GM21528 (cell line): ENCODE results near the gene EAF1.
"Not testable (repeated sequence)": the region's sequence is repeated elsewhere in the genome, so short reads cannot be mapped to it uniquely, and the experiment has no call there.

Experiments used
- ATAC-seq: cut with Tn5 transposase; IDR thresholded peaks from one replicate; pipeline ENCODE4 v1.9.1; 2021; ENCODE audit warnings: mild to moderate bottlenecking, moderate library complexity; ENCODE audit not compliant: unreplicated experiment, low FRiP score

EAF1 gene

DNA sequence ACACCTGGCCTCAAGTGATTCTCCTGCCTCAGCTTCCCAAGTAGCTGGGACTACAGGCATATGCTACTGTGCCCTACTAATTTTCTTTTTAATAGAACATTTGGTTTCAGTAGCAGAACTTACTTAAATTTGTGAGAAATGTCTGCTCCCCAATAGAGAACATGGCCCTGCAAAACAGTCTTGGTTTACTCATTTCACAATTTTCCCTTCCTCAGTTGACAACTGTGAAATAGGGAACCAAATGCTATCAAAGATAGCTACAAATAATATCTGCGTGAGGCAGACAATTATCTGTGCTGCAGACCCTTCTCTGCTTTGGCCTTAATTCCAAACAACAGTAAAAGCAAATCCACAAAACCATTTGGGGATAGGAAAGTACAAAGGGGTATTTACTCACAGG lies 22.6 kb upstream of the EAF1 start:
- no peak for ATAC-seq

DNA sequence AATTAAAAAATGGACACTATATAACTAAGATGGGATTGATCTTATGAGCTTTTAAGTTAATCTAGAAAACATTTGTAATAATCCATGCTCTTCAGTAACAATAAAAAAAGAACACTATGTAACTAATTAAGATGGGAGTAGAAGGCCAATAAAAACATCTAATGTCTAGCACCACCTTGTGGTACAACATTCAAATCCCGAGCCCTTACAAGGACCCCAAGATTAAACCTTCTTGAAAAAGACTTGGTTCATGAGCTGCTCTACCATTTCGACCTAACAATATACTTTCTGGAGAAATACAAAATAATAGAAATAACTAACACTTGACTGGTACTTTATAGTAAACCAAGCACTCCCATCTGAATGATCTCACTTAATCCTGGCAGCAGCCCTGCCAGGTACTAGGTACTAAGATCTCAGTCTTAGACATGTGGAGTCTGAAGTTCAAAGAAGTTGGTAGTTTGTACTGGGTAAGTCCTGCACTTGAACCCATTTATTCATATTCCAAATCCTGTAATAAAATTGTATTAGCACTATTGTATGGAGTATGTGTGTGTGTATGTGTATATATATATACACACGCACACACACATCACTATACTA lies 21.8 kb upstream of the EAF1 start:
- no peak for ATAC-seq

DNA sequence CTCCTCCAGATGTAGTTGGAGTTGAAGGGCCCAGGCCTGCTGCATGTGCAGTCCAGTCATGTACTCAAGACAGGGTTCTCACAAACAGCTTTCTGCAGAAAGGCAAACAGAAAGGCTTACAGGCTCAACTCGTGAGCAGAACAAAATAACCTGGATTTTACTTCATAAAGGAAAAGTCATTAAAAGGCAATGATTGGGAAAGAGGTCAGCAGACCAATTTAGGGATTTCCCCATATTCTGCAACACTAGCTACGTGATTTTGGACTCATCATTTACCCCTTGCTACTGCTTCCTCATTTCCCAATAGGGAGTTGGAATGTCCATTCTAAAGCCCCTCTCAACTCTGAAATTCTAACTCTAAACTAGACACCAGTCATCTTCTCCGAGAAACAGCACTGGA lies 18.2 kb upstream of the EAF1 start:
- ATAC-seq: no peak

DNA sequence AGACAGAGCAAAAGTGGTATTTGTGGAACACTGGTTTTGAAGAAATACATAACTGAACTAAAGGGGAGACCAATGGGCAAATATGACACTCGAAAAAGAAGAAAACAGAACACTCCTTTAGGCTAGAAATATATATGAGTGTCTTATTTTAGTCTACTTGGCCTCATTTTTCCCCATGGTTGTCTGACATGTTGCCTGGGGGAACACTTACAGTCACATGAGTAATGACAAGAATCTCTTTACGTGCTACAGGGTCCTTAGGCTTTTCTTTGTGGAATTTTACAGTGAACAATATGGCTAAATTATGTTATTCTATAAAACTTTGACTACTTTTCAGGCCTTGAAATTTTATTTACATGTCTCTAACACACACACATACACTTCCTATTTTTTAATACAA lies 17.6 kb upstream of the EAF1 start:
- ATAC-seq: no peak

DNA sequence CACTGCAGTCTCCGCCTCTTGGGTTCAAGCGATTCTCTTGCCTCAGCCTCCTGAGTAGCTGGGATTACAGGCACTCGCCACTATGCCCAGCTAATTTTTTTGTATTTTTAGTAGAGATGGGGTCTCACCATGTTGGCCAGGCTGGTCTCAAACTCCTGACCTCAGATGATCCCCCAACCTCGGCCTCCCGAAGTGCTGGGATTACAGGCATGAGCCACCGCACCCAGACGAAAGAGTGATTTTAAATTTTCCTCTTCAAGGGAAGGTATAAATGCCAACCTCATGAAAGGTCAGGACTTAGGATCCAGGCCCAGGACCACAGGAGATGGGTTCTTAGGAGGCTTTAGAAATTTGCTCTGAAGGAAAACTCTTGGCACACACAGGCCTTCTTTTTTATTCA lies 16.4 kb upstream of the EAF1 start:
- not testable (repeated sequence) for ATAC-seq

DNA sequence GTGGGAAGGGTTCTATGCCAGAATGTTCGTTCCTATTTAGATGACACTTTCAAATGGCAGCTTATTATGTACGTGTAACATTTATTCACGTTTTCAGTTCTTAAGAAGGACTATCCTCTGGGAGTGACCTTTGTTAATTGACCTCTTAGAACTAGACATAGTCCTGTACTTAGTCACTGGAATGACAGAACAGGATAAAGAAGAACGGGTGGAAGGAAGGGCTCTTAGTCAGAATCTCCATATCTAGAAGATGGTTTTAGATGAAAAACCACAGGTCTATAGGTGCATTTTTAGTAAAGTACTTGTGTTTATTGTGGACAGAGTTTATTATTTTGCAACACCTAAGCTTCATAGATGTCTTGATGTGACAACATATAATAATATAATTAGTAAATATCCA lies 6.5 kb upstream of the EAF1 start:
- no peak for ATAC-seq

DNA sequence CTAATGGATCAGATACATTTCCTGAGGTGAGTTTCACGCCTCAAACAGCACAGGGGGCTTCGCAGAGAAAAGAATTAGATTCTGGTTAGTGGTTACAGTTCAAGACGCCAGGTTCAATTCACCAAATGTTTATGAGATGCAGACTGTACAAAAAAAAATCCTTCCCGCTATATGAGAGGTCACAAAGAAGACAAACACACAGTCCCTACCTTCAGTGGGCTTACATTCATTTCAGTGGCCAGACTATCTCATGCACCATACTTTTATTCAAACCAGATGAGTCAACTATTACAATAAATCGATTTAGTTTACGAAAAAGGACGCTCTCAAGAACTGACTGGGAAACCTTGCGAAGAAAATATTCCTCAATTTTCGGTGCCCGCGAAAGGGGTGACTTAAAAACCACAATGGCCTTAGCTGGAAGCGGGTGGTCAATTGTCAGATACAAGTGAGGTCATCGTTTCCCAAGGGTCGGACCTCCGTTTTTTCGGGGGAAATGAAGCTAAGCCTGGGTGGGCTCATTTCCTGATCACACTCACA lies 749 bp upstream of the EAF1 start:
- no peak for ATAC-seq

DNA sequence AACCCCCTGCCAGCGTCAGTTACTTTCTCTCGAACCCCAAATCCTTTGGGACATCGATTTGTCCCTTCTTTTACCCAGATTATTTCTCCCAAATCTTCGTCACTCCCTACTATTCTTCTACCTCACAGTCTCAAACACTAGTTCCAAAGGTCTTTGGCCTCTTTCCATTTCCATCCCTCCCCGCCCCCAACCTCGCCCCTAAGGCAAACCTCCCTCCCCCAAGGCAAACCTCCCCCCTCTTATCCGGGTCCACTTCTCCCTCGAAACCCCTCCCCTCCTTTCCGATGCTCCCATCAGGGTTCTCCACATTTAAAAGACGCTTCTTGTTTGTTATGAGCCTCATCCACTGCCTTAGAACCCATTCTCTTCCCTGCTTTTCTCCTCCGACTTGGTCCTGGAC lies 583 bp downstream of the EAF1 start:
- ATAC-seq: no peak

DNA sequence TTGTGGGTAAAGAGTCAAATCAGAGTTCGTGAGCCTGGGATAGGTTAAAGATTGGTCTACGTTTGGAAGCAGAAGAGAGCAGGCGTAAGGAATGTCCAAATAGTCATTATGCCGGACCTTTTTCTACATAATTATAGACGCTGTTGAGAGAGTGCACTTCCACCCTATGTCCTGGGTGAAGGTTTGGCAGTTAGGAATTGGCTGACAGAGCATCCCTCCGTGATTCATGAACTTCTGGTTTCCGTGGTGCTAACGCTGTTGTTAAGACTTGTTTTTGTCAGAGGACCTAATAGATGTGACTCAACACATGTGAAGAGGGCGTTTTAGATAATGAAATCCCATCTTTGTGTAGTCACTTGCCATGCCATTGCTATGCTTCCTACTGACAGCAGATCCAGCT lies 1.1 kb downstream of the EAF1 start:
- ATAC-seq: no peak

DNA sequence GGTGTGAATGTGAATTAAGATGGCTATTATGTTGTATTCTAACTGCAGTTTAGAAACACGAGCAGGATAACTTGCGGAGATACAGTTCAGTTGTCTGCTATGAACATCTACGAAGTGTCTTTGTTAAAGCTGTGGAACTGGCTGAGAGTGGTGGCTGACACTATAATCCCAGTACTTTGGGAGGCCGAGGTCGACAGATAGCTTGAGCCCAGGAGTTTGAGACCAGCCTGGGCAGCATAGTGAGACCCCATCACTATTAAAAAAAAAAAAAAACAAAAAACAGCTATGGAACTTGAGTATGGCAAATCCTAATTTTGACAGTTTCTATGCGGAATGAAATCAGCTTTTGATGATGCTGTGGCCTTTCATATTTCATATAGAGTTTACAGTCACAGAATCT lies 1.7 kb downstream of the EAF1 start:
- no peak for ATAC-seq

DNA sequence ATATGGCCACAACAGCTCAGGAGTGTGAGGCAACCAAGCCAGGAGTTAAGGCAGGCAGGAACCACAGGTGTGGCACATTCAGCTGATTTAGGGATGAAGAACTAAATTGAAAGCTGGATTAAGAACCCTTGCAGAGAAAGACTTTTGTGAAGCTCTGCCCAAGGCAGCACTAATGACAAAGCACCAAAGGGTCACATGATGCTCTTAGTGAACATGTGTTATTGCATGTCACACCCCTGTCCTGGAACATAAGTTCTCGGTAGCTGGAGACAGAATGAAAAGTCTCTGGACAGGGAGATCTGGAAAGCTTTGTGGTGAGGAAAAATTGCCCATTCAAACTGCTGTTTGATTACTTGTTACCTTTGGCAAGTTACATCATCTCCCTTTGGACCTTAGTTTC lies 3.2 kb downstream of the EAF1 start:
- ATAC-seq: no peak

DNA sequence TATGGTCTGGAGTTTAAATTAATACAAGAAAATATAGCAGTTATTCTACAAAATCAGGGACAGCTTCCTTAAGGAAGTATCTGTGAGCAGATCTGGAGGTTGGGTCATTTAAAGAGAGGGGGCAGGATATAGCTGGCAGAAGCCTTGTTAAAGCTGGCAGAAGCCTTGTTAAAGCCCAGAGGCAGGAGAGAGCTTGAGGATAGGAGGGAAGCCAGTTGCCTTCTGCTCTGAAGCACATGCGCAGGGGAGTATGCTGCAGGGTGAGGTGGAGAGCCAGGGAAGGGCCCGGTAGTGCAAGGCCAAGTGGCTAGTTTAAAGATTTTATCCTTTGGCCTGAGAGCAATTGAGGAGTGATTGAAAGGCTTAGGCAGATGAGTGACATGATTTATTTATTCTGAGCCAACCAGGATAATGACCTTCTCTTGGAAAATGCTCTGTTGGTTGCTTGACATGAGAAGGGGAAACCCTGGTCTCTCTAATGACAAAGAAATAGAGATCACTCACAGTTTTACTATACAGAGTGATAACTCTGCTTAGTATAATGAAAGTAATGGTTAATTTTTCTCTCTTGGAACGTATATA lies 3.9 kb downstream of the EAF1 start:
- no peak for ATAC-seq

DNA sequence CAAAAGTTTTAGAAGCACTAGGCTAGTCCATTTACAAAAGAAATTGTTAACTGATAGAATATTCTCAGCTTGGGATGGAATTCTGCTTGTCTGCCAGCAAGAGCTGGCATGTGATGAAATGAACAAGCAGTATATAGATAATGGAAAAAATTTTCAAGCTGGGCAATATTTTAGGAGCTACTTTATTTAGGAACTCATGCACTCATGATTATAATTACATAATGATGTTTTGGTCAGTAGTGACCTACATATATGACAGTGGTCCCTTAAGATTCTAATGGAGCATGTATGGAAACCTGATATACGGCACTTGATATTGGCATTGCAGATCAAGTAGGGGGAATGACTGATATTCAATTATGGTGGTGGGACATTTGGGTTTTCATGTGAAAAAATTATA lies 6.1 kb downstream of the EAF1 start:
- ATAC-seq: no peak

DNA sequence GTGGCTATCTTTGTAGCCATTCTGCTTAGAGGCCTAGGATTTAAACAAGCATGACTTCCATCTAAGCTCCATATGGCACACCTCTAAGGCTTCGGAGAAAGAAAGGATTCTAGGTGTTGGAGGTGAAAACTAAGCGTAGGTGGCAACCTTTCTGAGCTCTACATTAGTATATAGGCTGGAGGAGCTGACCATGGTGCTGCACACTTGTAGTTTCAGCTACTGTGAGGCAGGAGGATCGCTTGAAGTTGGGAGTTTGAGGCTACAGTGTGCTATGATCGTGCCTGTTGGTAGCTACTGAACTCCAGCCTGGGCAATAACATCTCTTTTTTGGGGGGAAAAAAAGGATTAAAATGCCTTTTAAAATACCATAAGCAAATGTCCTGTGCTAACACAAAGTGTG lies 7.4 kb downstream of the EAF1 start:
- no peak for ATAC-seq

DNA sequence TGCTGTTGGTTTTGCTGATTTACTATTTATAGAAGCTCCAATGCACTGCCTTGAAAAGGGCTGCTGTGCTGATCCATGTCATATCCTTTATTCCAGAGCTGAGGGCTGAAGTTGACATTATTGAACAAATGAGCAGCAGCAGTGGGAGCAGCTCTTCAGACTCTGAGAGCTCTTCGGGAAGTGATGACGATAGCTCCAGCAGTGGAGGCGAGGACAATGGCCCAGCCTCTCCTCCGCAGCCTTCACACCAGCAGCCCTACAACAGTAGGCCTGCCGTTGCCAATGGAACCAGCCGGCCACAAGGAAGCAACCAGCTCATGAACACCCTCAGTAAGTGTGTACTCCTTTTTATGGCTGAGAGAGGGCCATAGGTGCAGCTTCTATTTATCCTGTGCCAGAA lies 8.8 kb downstream of the EAF1 start:
- no peak for ATAC-seq

DNA sequence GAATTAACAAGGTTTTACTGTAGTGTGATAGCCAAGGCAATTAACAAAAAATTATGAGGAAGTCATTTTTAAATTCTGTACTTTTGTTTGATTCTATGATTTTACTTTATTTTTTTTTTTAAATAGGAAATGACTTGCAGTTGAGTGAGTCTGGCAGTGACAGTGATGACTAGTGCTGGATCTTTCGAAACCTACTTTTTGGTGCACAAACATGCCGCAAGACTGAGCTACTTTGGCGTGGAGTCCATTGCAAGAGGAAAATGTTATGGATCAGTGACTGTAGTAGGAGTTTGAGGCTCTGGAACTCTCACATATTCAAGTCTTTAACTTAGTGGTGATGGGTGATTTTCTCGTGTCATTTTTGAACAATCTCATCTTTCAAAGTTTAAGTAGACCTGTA lies 11.6 kb downstream of the EAF1 start:
- ATAC-seq: no peak

DNA sequence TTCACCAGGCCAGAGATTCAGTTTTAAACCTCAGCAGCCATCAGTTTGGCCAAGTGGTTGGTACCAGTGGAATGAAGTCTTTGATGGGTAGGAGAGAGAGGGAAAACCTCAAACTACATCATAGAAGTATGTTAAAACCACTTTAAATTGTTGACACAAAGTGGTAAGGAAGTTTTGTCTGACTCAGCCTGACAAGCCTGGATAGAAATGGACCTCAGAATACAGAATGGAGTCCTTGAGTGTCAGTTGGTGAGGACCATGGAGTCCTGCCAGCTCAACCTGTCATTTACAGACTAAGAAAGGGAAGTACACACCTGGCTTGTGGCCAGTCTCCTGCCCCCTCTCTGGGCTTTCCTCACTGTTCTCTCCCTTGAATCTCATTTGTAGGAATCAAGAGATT lies 12.1 kb downstream of the EAF1 start:
- ATAC-seq: no peak

DNA sequence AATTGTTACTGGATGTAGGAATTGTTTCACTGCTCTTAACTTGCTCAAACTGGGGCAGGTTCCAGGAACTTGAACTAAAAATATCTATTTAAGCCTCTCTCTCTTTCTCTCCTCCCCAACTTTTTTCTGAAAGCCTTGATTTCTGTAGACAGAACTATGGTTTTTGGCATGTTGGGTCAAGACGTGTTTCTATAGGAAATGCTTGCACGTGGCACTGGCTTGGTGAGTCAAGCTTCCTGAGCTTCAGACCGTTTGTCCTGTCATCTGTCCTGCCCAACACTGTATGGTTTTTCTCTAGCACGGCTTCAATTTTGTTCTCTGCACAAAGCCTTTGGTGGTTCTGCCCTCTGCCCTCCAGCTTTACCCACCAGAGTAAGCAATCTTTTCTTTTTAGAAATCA lies 13.5 kb downstream of the EAF1 start:
- ATAC-seq: no peak

DNA sequence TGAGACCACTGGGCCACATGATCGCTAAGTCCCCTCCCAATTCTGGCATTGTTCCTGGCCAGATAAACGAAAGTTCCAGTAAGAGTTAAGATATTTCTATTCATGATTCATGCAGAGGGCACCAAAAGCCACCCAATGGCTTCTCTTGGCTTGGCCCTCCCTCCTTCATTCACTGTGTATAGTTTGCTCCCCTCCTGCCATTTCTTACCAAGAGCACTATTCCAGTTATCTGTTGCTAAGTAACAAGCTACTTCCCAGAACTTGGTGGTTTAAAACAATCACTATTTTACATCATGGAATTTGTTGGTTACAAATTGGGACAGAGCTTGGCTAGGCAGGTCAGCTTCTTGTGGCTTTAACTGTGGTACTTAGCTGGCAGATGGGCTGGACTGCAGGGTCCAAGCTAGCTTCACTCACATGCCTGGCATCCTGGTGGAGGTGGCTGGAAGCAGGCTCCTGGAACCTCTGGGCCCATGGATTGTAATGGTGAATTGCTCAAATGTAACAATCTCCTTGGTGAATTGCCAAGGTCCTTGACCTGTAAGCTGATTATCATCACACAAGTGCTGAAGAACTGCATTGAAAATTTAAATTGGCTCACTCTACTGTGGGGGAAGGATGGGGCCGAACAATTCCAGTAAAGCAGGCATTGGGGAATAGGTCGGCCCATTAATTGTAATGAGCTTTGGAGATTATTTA lies 16.6 kb downstream of the EAF1 start:
- no peak for ATAC-seq

DNA sequence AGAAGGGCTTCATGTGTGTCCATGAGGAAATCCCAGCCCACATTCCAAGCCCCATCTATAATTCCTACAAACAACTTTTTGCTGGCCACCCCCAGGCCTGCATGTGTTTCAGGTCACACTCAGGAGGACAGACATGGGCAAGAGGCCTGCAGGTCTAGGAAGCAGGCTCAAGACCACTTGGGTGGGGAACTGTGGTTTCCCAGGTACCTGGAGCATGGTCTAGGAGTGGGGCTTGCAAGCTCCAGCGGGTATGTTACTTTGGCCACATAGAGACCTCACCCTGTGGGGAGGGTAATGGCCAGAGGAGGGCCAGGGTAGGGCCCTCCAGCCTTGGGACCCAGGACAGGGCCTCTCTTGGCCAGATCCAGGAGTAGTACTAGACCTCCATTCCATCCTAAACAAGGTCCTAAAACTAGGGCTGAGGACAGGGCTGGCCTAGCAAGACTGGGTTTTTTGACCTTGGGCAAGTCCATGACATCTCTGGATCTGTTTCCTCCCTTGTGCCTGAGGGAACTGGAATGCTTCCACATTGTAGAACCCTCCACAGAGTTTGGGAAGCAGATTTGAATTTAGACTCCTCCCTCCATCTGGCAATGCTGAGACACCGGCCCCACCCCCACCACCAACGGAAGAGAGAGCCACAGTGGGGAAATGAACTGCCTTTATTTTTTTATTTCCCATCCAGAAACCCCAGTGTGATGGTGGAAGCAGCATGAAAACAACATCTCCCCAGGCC lies 22.3 kb downstream of the EAF1 start:
- ATAC-seq: no peak

DNA sequence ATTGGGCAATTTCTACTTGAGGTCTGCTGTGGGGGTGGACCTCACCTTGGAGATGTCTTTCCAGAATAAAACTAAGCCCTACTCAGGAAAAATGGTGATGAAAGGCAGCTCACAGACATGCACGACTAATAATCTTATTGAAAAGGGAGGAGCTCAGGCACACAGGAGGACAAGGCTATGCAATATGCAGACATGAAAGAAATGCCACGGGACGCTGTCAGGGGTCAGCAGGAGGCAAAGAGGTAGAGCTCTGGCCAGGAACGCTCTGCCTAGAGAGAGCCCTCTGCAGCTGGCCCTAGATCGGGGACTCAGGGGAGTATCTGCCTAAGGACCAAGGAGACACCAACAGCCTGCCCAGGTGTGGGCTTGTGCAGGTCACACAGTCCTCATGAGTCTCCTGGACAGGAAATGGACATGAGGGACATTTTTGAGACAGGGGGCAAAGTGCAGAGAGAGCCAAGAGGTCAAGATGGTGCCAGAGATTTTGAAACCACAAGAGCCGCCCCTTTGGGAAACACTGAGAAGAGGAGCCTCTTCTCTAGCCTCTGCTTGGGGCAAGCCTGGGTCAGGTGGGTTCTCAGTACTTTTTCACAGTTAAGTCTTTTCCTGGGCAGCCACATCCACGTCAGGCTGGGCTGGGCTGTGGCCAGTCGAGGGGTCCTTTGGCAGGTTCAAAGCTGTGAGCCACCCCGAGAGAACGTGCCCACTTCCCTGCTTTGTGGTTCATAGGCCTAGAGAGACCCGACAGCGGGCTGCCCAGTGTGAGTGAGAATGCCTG lies 23.2 kb downstream of the EAF1 start:
- ATAC-seq: no peak
